MCF 10A (cell line): ENCODE data around the gene SLC26A4. TPM values are rescaled to one million over a fixed set of nuclear protein-coding genes. Genes with fewer than 3 reads are reported as not detected.

Experiments used
- BruUV-seq: library from RNA; stranded (reverse); fragments of 400-500 nt; replicated peaks from 2 replicates; lab custom pipeline; 2021; lab: Mats Ljungman, UMichigan
- CTCF ChIA-PET: fragments of 300-600 bp; sonication (Branson Sonifier 250); formaldehyde crosslinking; extraction: SDS; loops from one replicate; lab custom pipeline; 2021; ENCODE audit warnings: antibody characterized with exemption, inconsistent platforms; lab: Yijun Ruan, JAX
- POLR2A ChIA-PET: fragments of 300-600, 350-650 bp; sonication (Branson Sonifier 250); formaldehyde crosslinking; extraction: SDS; loops from one replicate; lab custom pipeline; 2020; ENCODE audit warnings: antibody characterized with exemption, inconsistent platforms; lab: Yijun Ruan, JAX
- DNase-seq: peaks from one replicate; pipeline ENCODE4 v3.0.0-alpha.2; 2018; ENCODE audit not compliant: unreplicated experiment
- H3K27ac Mint-ChIP-seq: one replicate; pipeline ENCODE4 v1.8.0; 2022; ENCODE audit warnings: mild to moderate bottlenecking, low read depth, mixed read lengths; ENCODE audit not compliant: unreplicated experiment
- H3K27me3 Mint-ChIP-seq: one replicate; pipeline ENCODE4 v1.8.0; 2022; ENCODE audit warnings: mixed read lengths; ENCODE audit not compliant: insufficient read depth, unreplicated experiment
- H3K36me3 Mint-ChIP-seq: one replicate; pipeline ENCODE4 v1.8.0; 2022; ENCODE audit warnings: mild to moderate bottlenecking, moderate library complexity, mixed read lengths; ENCODE audit not compliant: insufficient read depth, unreplicated experiment
- H3K4me1 Mint-ChIP-seq: one replicate; pipeline ENCODE4 v1.8.0; 2022; ENCODE audit warnings: mixed read lengths; ENCODE audit not compliant: insufficient read depth, unreplicated experiment
- H3K4me3 Mint-ChIP-seq: one replicate; pipeline ENCODE4 v1.8.0; 2022; ENCODE audit warnings: mild to moderate bottlenecking, moderate library complexity, mixed read lengths; ENCODE audit not compliant: unreplicated experiment
- H3K9me3 Mint-ChIP-seq: one replicate; pipeline ENCODE4 v1.8.0; 2022; ENCODE audit warnings: mixed read lengths; ENCODE audit not compliant: unreplicated experiment
- intact Hi-C: fragments of 100-400 bp; cut with micrococcal nuclease; formaldehyde crosslinking; loops from 2 replicates; pipeline ENCODE4 v1.14.1; 2022
- total RNA-seq: library from RNA; stranded (reverse); gene quantifications from 2 replicates; pipeline ENCODE4 v1.2.3, GENCODE V29; 2022
- TF ChIP-seq, protein P1 (sequence below): fragments of 200-600 bp; IDR thresholded peaks from one replicate; pipeline ENCODE4 v1.8.0; 2022; ENCODE audit warnings: antibody characterized with exemption, mild to moderate bottlenecking; ENCODE audit not compliant: unreplicated experiment

SLC26A4 gene
- total RNA-seq, 1 experiment from 2014 or later, result 0.21 TPM

DNA sequence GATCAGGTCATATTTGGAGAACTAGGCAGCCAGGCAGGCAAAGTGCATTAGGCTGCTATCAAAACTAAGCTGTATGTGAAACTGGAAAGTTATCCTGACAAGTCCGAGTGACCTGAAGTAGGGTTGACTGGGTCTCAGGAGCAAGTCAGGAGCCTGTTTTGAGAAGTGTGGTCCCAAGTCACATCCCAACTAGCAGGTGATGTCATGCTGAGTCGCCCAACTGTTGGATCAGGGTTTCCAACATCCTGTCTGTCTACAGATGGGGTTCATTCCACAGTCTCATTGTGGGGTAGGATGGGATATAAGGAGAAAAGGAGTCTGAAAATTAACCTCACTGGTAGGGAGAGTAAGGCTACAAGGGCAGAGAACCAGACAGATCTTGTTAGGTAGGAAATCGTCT lies 27.0 kb downstream of the SLC26A4 start:
- intact Hi-C loops, result no loop called here
- H3K27me3 Mint-ChIP-seq, result no peaks in the 10 kb centered on the region
- no TSS peak for BruUV-seq
- no peaks in the 10 kb centered on the region for H3K36me3 Mint-ChIP-seq
- ChIA-PET POLR2A (no interaction called here), CTCF (no interaction called here)
- TF ChIP-seq, protein P1, sequence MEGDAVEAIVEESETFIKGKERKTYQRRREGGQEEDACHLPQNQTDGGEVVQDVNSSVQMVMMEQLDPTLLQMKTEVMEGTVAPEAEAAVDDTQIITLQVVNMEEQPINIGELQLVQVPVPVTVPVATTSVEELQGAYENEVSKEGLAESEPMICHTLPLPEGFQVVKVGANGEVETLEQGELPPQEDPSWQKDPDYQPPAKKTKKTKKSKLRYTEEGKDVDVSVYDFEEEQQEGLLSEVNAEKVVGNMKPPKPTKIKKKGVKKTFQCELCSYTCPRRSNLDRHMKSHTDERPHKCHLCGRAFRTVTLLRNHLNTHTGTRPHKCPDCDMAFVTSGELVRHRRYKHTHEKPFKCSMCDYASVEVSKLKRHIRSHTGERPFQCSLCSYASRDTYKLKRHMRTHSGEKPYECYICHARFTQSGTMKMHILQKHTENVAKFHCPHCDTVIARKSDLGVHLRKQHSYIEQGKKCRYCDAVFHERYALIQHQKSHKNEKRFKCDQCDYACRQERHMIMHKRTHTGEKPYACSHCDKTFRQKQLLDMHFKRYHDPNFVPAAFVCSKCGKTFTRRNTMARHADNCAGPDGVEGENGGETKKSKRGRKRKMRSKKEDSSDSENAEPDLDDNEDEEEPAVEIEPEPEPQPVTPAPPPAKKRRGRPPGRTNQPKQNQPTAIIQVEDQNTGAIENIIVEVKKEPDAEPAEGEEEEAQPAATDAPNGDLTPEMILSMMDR, result no peak
- H3K4me1 Mint-ChIP-seq, result peaks cover under 1% of the 10 kb centered on the region
- peak; percentile 50 for DNase-seq
- H3K9me3 Mint-ChIP-seq, result no peaks in the 10 kb centered on the region
- no peak overlapping the region for H3K27ac Mint-ChIP-seq
- H3K4me3 Mint-ChIP-seq, result no peak overlapping the region

DNA sequence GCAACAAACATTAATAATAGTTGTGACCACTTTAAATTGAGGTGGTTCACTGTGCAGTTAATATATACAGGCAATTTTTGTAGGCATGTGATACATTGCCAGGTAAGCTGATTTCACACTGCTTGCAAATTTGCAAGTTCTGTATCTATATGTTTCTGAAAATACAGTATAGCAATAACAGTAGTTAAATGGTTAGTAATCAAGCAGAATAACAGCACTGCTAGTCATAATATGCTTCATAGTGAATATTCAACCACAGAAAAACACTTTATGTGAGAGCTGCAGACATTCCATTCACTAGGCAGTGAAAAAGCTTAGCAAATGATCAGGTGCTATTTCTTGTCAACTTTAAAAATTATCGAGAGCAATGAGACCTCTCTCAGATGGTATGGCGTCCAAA lies 28.9 kb downstream of the SLC26A4 start:
- Mint-ChIP-seq H3K9me3 (no peaks in the 10 kb centered on the region), H3K27me3 (no peaks in the 10 kb centered on the region), H3K4me3 (no peak overlapping the region), H3K36me3 (no peaks in the 10 kb centered on the region), H3K4me1 (peaks cover 20% of the 10 kb centered on the region), H3K27ac (no peak overlapping the region)
- TF ChIP-seq, protein P1, result no peak
- POLR2A ChIA-PET, result no interaction called here
- intact Hi-C loops, result no loop called here
- CTCF ChIA-PET, result interaction anchor here (1.0 kb wide), 1 partner anchor 537 kb away, joined by 3 read pairs; no protein-coding TSS in a partner anchor
- no peak for DNase-seq
- no TSS peak for BruUV-seq

DNA sequence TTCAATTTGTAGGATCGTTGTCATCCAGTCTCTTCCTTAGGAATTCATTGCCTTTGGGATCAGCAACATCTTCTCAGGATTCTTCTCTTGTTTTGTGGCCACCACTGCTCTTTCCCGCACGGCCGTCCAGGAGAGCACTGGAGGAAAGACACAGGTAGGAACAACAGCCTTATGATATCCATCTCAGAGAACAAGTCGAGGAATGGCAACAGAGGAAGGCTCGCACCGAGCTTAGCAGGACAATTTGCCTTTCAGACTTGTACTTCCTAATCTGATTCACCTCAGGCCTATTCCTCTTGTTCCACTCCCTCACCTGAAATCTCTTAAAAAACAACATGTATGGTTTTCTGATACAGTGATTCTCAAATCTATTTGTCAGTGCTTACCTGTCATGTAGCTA lies 29.5 kb downstream of the SLC26A4 start:
- no peak overlapping the region for H3K27ac Mint-ChIP-seq
- intact Hi-C loops, result no loop called here
- no peaks in the 10 kb centered on the region for H3K36me3 Mint-ChIP-seq
- no peaks in the 10 kb centered on the region for H3K27me3 Mint-ChIP-seq
- BruUV-seq, result no TSS peak
- no peaks in the 10 kb centered on the region for H3K9me3 Mint-ChIP-seq
- POLR2A ChIA-PET, result no interaction called here
- no peak for DNase-seq
- no peak overlapping the region for H3K4me3 Mint-ChIP-seq
- CTCF ChIA-PET, result interaction anchor here (0.7 kb wide), 2 partner anchors 84 to 414 kb away, joined by 3 read pairs; no protein-coding TSS in a partner anchor
- TF ChIP-seq, protein P1, result no peak
- H3K4me1 Mint-ChIP-seq, result peaks cover 20% of the 10 kb centered on the region

DNA sequence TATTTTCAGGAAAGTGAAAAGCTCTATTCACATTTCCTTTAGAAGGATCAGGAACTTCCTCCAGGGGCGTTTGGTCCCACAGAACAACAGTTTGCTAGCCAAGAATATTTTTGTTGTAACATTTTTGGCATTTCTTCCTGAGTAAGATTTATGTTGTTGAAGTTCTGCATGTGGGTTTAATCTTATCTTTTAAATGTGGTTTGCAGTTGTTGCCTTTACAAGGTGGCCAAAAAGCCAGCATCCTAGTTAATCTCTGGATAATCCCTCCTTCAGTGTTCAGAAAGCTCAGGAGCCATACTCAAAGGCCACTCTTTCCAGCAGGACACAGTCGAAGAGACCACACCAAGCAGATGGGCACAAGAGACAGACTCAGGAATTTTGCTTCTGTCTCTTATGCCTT lies 30.0 kb downstream of the SLC26A4 start:
- Mint-ChIP-seq H3K36me3 (no peaks in the 10 kb centered on the region), H3K27me3 (no peaks in the 10 kb centered on the region), H3K27ac (no peak overlapping the region), H3K9me3 (no peaks in the 10 kb centered on the region), H3K4me1 (peaks cover 20% of the 10 kb centered on the region), H3K4me3 (no peak overlapping the region)
- no TSS peak for BruUV-seq
- intact Hi-C loops, result no loop called here
- CTCF ChIA-PET, result interaction anchor here (0.7 kb wide), 2 partner anchors 85 to 415 kb away, joined by 3 read pairs; no protein-coding TSS in a partner anchor
- TF ChIP-seq, protein P1, result no peak
- no peak for DNase-seq
- POLR2A ChIA-PET, result no interaction called here
